Measurements from ENCODE around the gene LSM5.

GRCh38 chr7:32462977-32463376, 27.2 kb downstream of the LSM5 start:
- no peak for TF ChIP-seq CTCF (IDR thresholded peaks at IDR 0.05)
- TF ChIP-seq POLR2A (IDR thresholded peaks at IDR 0.05) = no peak
